Measurements from ENCODE around the gene PROX2. TPM values are rescaled to one million over a fixed set of nuclear protein-coding genes. Genes with fewer than 3 reads are reported as not detected.

PROX2 gene
- total RNA-seq, 2 experiments from 2014 or later: 0.21 to 0.44 TPM

DNA sequence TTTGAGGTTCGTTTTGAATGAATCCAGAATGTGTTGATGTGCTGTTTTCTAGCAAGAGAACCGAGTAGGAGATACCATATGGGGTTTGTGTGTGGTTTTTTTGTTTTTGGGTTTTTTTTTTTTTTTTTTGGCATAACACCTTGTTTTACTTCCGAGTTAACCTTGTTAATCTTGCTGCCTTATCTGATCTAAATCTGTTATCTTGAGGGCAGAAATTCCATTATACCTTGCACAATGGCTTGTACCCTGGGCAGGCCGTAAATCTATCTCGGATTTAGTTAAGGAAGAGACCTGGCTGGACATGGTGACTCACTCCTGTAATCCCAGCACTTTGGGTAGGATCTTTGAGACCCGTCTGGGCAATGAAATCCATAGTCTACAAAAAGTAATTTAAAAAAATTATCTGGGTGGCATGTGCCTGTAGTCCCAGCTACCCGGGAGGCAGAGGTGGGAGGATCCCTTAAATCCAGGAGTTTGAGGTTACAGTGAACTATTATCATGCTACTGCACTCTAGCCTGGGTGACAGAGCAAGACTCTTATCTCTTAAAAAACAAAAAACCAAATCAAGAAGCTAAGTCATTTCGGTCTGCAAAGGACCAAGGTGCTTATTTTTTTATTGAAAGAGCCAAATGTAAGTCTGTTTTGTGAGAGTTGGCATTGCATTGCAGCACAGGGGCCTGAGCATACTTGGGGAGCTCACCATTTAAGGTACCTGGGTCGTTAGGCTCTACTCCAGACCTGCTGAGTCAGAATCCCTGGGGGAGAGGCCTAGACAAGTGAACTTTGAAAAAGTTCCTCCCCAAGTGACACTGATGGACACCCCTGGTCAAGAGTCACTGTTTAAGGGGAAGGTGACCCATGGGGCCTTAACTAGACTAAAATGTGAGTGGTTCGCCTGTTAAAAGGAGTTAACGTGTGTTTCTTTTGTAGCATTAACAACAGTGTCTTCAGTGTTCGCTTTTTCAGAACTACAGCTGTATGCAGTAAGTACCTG, 12.5 kb upstream of the PROX2 start:
- DNase-seq (no peak), ATAC-seq (peak; percentile 35)
- Mint-ChIP-seq H3K27ac (peak overlapping the region; percentile 71), H3K4me3 (no peak overlapping the region), H3K9me3 (ENCODE audit: low read depth) (no peaks in the 10 kb centered on the region), H3K36me3 (peaks cover 53% of the 10 kb centered on the region), H3K27me3 (no peaks in the 10 kb centered on the region), H3K4me1 (peaks cover 55% of the 10 kb centered on the region)
- CTCF ChIA-PET: interaction anchor here (0.7 to 26.3 kb wide), 3 partner anchors 10 to 28 kb away, joined by 3 to 680 read pairs (median 49); no protein-coding TSS in a partner anchor

GRCh38 chr14:74886001-74886400, 10.1 kb upstream of the PROX2 start:
- H3K36me3 Mint-ChIP-seq: peaks cover 43% of the 10 kb centered on the region
- peak overlapping the region; percentile 9 for H3K27ac Mint-ChIP-seq
- DNase-seq (no peak), ATAC-seq (no peak)
- no peaks in the 10 kb centered on the region for H3K27me3 Mint-ChIP-seq
- peaks cover 60% of the 10 kb centered on the region for H3K4me1 Mint-ChIP-seq
- no peak overlapping the region for H3K4me3 Mint-ChIP-seq
- CTCF ChIA-PET: interaction anchor here (0.8 to 1.6 kb wide), 4 partner anchors 11 to 25 kb away, joined by 3 to 7 read pairs (median 4); no protein-coding TSS in a partner anchor
- H3K9me3 Mint-ChIP-seq (ENCODE audit: low read depth): no peaks in the 10 kb centered on the region

DNA sequence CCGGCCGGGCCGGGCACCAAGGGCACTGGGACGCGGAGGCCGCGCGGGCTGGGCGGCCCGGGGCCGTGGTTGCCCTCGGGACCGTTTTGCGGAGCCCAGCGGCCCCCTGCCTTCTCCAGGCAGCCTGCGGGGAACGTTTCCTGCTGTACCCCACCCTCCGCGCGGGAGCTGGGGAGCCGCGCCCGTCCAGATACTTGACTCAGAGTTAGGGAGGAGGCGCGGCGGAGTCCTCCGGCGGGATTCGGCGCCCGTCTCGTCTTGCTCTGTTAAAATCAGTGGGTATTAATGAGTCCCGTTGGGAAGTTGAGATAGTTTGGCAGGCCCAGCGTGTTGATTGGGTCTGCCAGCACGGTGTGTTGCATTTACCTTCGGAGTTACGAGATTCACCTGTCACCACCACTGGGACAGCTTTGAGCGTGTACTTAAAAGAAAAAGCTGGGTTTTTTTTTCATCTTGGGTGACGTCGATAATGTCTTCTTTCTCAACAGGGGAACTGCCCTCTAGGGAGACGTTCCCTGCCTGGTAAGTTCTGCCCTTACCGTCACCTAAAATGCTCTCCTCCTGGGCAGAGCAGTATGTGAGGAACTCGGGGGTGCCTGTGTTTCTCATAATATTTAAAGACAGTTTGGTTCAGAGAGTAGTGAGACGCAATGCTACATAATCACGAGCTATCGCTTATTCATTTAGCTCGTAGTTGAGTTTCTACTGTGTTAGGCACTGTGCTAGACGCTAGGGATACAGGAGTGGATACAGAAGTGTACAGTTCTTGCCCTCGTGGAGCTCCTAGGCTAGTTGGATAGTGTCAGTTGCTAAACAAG, 6.4 kb upstream of the PROX2 start:
- H3K4me1 Mint-ChIP-seq: peaks cover 58% of the 10 kb centered on the region
- ATAC-seq (peak; percentile 65), DNase-seq (peak; percentile 69)
- H3K27me3 Mint-ChIP-seq: no peaks in the 10 kb centered on the region
- no peaks in the 10 kb centered on the region for H3K9me3 Mint-ChIP-seq (ENCODE audit: low read depth)
- CTCF ChIA-PET: interaction anchor here (0.9 to 18.6 kb wide), 8 partner anchors 10 to 206 kb away, joined by 3 to 271 read pairs (median 4); no protein-coding TSS in a partner anchor
- peaks cover 27% of the 10 kb centered on the region for H3K36me3 Mint-ChIP-seq
- peak overlapping the region; percentile 94 for H3K4me3 Mint-ChIP-seq
- peak overlapping the region; percentile 92 for H3K27ac Mint-ChIP-seq

GRCh38 chr14:74881431-74882102, 5.6 kb upstream of the PROX2 start, which contains the start of gene DLST:
Gene DLST (plus strand): TSS chr14:74881916. CDS start chr14:74881954, 38 bp downstream.
- H3K27ac Mint-ChIP-seq: peak within 1 kb of the TSS; percentile 92
- DNase-seq: peak; percentile 90
- H3K36me3 Mint-ChIP-seq: peaks cover 25% of the 10 kb centered on the region
- H3K9me3 Mint-ChIP-seq (ENCODE audit: low read depth): no peaks in the 10 kb centered on the region
- CTCF ChIA-PET: interaction anchor here (0.7 to 18.6 kb wide), 7 partner anchors 10 to 64 kb away, joined by 3 to 271 read pairs (median 13); no protein-coding TSS in a partner anchor
- H3K4me1 Mint-ChIP-seq: peaks cover 59% of the 10 kb centered on the region
- no peaks in the 10 kb centered on the region for H3K27me3 Mint-ChIP-seq
- peak; percentile 94 for ATAC-seq
- H3K4me3 Mint-ChIP-seq: peak within 1 kb of the TSS; percentile 94

GRCh38 chr14:74879427-74880182, 3.7 kb upstream of the PROX2 start:
- H3K27ac Mint-ChIP-seq: peak overlapping the region; percentile 14
- peaks cover 54% of the 10 kb centered on the region for H3K4me1 Mint-ChIP-seq
- no peaks in the 10 kb centered on the region for H3K9me3 Mint-ChIP-seq (ENCODE audit: low read depth)
- DNase-seq (no peak), ATAC-seq (no peak)
- peak overlapping the region; percentile 21 for H3K4me3 Mint-ChIP-seq
- H3K36me3 Mint-ChIP-seq: peaks cover 14% of the 10 kb centered on the region
- CTCF ChIA-PET: interaction anchor here (0.7 to 18.6 kb wide), 7 partner anchors 8 to 65 kb away, joined by 3 to 271 read pairs (median 13); no protein-coding TSS in a partner anchor
- H3K27me3 Mint-ChIP-seq: no peaks in the 10 kb centered on the region

- peaks cover 29% of the 10 kb centered on the region for H3K4me1 Mint-ChIP-seq
- DNase-seq (no peak), ATAC-seq (no peak)
- H3K27me3 Mint-ChIP-seq: no peaks in the 10 kb centered on the region
- H3K36me3 Mint-ChIP-seq: no peaks in the 10 kb centered on the region
- no peaks in the 10 kb centered on the region for H3K9me3 Mint-ChIP-seq (ENCODE audit: low read depth)
- no peak overlapping the region for H3K4me3 Mint-ChIP-seq
- CTCF ChIA-PET: interaction anchor here (0.6 to 18.6 kb wide), 7 partner anchors 8 to 421 kb away, joined by 3 to 271 read pairs (median 3); no protein-coding TSS in a partner anchor
- no peak overlapping the region for H3K27ac Mint-ChIP-seq
Observed at GRCh38 chr14:74875204-74875603, 741 bp downstream of the PROX2 start.

DNA sequence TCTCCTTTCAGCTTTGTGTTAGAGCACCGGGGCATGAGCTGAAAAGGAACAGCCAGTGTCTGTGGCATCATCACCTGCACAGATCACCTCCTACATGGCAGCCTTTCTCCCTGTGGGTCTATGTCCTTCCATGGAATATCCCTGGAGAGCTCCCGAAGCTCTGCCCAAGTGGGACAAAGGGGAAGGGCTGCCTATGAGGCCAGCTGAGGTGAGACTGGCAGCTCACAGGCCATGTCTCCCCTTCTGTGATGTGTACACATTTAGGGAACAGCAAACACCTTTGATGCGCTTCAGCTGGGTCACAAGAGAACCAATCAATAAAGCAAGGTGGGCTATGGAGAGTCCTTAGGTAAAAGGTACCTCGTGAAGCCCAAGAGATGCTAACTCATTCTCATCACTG, 4.1 kb downstream of the PROX2 start:
- CTCF ChIA-PET: interaction anchor here (1.0 to 18.6 kb wide), 7 partner anchors 9 to 260 kb away, joined by 3 to 271 read pairs (median 7); partner anchors contain the start of gene LTBP2

GRCh38 chr14:74868739-74869138, 7.2 kb downstream of the PROX2 start:
- Mint-ChIP-seq H3K4me1 (peaks cover 26% of the 10 kb centered on the region), H3K36me3 (no peaks in the 10 kb centered on the region), H3K27me3 (no peaks in the 10 kb centered on the region), H3K4me3 (no peak overlapping the region), H3K9me3 (ENCODE audit: low read depth) (no peaks in the 10 kb centered on the region), H3K27ac (no peak overlapping the region)
- ATAC-seq: no peak
- CTCF ChIA-PET: interaction anchor here (2.2 to 20.2 kb wide), 4 partner anchors 10 to 32 kb away, joined by 15 to 680 read pairs (median 154); partner anchors contain the start of gene PROX2
- DNase-seq: no peak

More for the DNA sequence above, 4.1 kb downstream of the PROX2 start:
- H3K9me3 Mint-ChIP-seq (ENCODE audit: low read depth): no peaks in the 10 kb centered on the region
- H3K27me3 Mint-ChIP-seq: no peaks in the 10 kb centered on the region
- H3K4me1 Mint-ChIP-seq: peaks cover 37% of the 10 kb centered on the region
- no peaks in the 10 kb centered on the region for H3K36me3 Mint-ChIP-seq
- no peak overlapping the region for H3K4me3 Mint-ChIP-seq
- ATAC-seq (no peak), DNase-seq (no peak)
- no peak overlapping the region for H3K27ac Mint-ChIP-seq

- Mint-ChIP-seq H3K36me3 (no peaks in the 10 kb centered on the region), H3K4me1 (peaks cover 25% of the 10 kb centered on the region), H3K27me3 (no peaks in the 10 kb centered on the region), H3K27ac (peak overlapping the region; percentile 74), H3K4me3 (peak overlapping the region; percentile 22), H3K9me3 (ENCODE audit: low read depth) (no peaks in the 10 kb centered on the region)
- DNase-seq (peak; percentile 89), ATAC-seq (peak; percentile 99)
- CTCF ChIA-PET: interaction anchor here (1.2 to 20.2 kb wide), 7 partner anchors 10 to 258 kb away, joined by 3 to 680 read pairs (median 15); partner anchors contain the start of gene PROX2
Observed at GRCh38 chr14:74867673-74868072, 8.3 kb downstream of the PROX2 start.

- Mint-ChIP-seq H3K27me3 (no peaks in the 10 kb centered on the region), H3K27ac (peak overlapping the region; percentile 74), H3K4me1 (peaks cover 25% of the 10 kb centered on the region), H3K9me3 (ENCODE audit: low read depth) (no peaks in the 10 kb centered on the region), H3K36me3 (no peaks in the 10 kb centered on the region), H3K4me3 (no peak overlapping the region)
- ATAC-seq: no peak
- peak; percentile 0 for DNase-seq
- CTCF ChIA-PET: interaction anchor here (1.2 to 20.2 kb wide), 7 partner anchors 9 to 258 kb away, joined by 3 to 680 read pairs (median 15); partner anchors contain the start of gene PROX2
Observed at GRCh38 chr14:74866708-74867389, 9.1 kb downstream of the PROX2 start.

- no peaks in the 10 kb centered on the region for H3K36me3 Mint-ChIP-seq
- DNase-seq (no peak), ATAC-seq (no peak)
- H3K27ac Mint-ChIP-seq: no peak overlapping the region
- no peaks in the 10 kb centered on the region for H3K27me3 Mint-ChIP-seq
- no peak overlapping the region for H3K4me3 Mint-ChIP-seq
- CTCF ChIA-PET: interaction anchor here (1.1 to 20.2 kb wide), 3 partner anchors 35 to 223 kb away, joined by 3 to 680 read pairs (median 60); no protein-coding TSS in a partner anchor
- H3K4me1 Mint-ChIP-seq: peaks cover 25% of the 10 kb centered on the region
- no peaks in the 10 kb centered on the region for H3K9me3 Mint-ChIP-seq (ENCODE audit: low read depth)
Observed at GRCh38 chr14:74865156-74865555, 10.8 kb downstream of the PROX2 start.

Measured in activated CD8-positive, alpha-beta memory T cell treated with anti-CD3 and anti-CD28 coated beads, Interleukin-2, amount 10 ng/mL, durations not matched to agents 7 days and 5 days (primary cell).